B cell (primary cell): Measurements from ENCODE around the gene FTMT. TPM values are rescaled to one million over a fixed set of nuclear protein-coding genes. Genes with fewer than 3 reads are reported as not detected.

ENCODE experiments used
- ATAC-seq: fragments of 200-7000 bp; cut with Tn5 transposase; one replicate; pipeline ENCODE4 v1.10.0; 2021; ENCODE audit warnings: low read depth, mild to moderate bottlenecking, moderate number of reproducible peaks, moderate library complexity
- CTCF ChIA-PET: fragments of 350-600 bp; sonication (Branson Sonifier 250); formaldehyde crosslinking; loops from one replicate; lab custom pipeline; 2021; ENCODE audit warnings: antibody characterized with exemption, inconsistent platforms; lab: Charles Lee
- POLR2A ChIA-PET: fragments of 350-600 bp; sonication (Branson Sonifier 250); formaldehyde crosslinking; loops from one replicate; lab custom pipeline; 2021; ENCODE audit warnings: antibody characterized with exemption; lab: Charles Lee
- DNase-seq: peaks from one replicate; pipeline ENCODE4 v3.0.0; 2013
- H2AFZ ChIP-seq: 2 replicates; pipeline ENCODE4 v1.6.1; 2012; ENCODE audit warnings: mild to moderate bottlenecking, low read depth, low read length; ENCODE audit not compliant: insufficient read depth, poor library complexity, severe bottlenecking
- H3K27ac ChIP-seq, 2 donors: 1 replicate in 1 of 2; 2 replicates in 1 of 2; pipeline ENCODE4 v1.5.1; 2012 to 2013; ENCODE audit warnings: low read length in 2 of 2, mild to moderate bottlenecking in 2 of 2, moderate library complexity in 1 of 2
- H3K27me3 ChIP-seq, 4 experiments: fragments of 200-600 bp in 1 of 4; sonication (generic) in 1 of 4; replicated peaks in 1 of 4; 1 replicate in 2 of 4; 2 replicates in 2 of 4; pipeline versions ENCODE4 v1.6.1 to v1.7.0; 2013 to 2016; ENCODE audit warnings: low read length in 3 of 4, mild to moderate bottlenecking in 2 of 4, mixed read lengths in 1 of 4, moderate library complexity in 1 of 4; ENCODE audit not compliant: insufficient read depth in 4 of 4, control insufficient read depth in 3 of 4; ENCODE audit errors: control extremely low read depth in 1 of 4
- H3K36me3 ChIP-seq, 2 experiments: replicated peaks in 1 of 2; 1 replicate in 1 of 2; 2 replicates in 1 of 2; pipeline versions ENCODE4 v1.6.1 to v1.7.1; 2013; ENCODE audit warnings: low read length in 1 of 2; ENCODE audit not compliant: insufficient read depth in 2 of 2, control insufficient read depth in 1 of 2; ENCODE audit errors: control extremely low read depth in 1 of 2, extremely low read depth in 1 of 2
- H3K4me1 ChIP-seq, 2 donors: fragments of 200-600 bp in 1 of 2; sonication (generic) in 1 of 2; 1 replicate in 1 of 2; 2 replicates in 1 of 2; pipeline versions ENCODE4 v1.5.1 to v1.6.1; 2013 to 2017; ENCODE audit warnings: low read length in 2 of 2; ENCODE audit not compliant: control insufficient read depth in 2 of 2, insufficient read depth in 2 of 2
- H3K4me2 ChIP-seq: replicated peaks from 2 replicates; pipeline ENCODE3; 2012; ENCODE audit warnings: mild to moderate bottlenecking, low read depth, low read length; ENCODE audit not compliant: poor library complexity, severe bottlenecking
- H3K4me3 ChIP-seq, 5 experiments: fragments of 200-600 bp in 1 of 5; sonication (generic) in 1 of 5; 1 replicate in 3 of 5; 2 replicates in 2 of 5; pipeline versions ENCODE4 v1.5.1 to v1.7.0; 2011 to 2016; ENCODE audit warnings: low read length in 4 of 5, mild to moderate bottlenecking in 4 of 5, low read depth in 2 of 5, control low read depth in 1 of 5, moderate library complexity in 1 of 5; ENCODE audit not compliant: insufficient read depth in 1 of 5; ENCODE audit errors: control extremely low read depth in 1 of 5, extremely low read depth in 1 of 5
- H3K79me2 ChIP-seq: fragments of 200-600 bp; sonication (generic); one replicate; pipeline ENCODE4 v1.6.0; 2016; ENCODE audit warnings: low read length; ENCODE audit not compliant: control insufficient read depth, insufficient read depth
- H3K9ac ChIP-seq: fragments of 200-600 bp; sonication (generic); 2 replicates; pipeline ENCODE4 v1.6.1; 2017; ENCODE audit warnings: mild to moderate bottlenecking, low read length, moderate library complexity
- H3K9me3 ChIP-seq, 3 donors: one replicate each; pipeline versions ENCODE4 v1.6.1 to v1.7.1; 2013; ENCODE audit warnings: low read length in 2 of 3; ENCODE audit not compliant: control insufficient read depth in 2 of 3, insufficient read depth in 1 of 3; ENCODE audit errors: control extremely low read depth in 1 of 3
- H4K20me1 ChIP-seq: 2 replicates; pipeline ENCODE4 v1.6.0; 2012; ENCODE audit warnings: mild to moderate bottlenecking, low read length; ENCODE audit not compliant: insufficient read depth, control insufficient read depth, poor library complexity, severe bottlenecking
- H3K27ac Mint-ChIP-seq: one replicate; pipeline ENCODE4 v1.8.0; 2021; ENCODE audit warnings: mixed read lengths
- H3K27me3 Mint-ChIP-seq: one replicate; pipeline ENCODE4 v1.8.0; 2021; ENCODE audit warnings: mixed read lengths
- H3K4me1 Mint-ChIP-seq: one replicate; pipeline ENCODE4 v1.8.0; 2021; ENCODE audit warnings: mixed read lengths
- H3K4me3 Mint-ChIP-seq: one replicate; pipeline ENCODE4 v1.8.0; 2021; ENCODE audit warnings: mixed read lengths
- H3K9me3 Mint-ChIP-seq: one replicate; pipeline ENCODE4 v1.8.0; 2022; ENCODE audit warnings: mixed read lengths; ENCODE audit not compliant: insufficient read depth
- CTCF ChIP-seq: fragments of 200-600 bp; IDR thresholded peaks from one replicate; pipeline ENCODE4 v1.8.0; 2022; ENCODE audit warnings: antibody characterized with exemption, mild to moderate bottlenecking
- EZH2 ChIP-seq: IDR thresholded peaks from 2 replicates; pipeline ENCODE4 v1.6.1; 2012; ENCODE audit warnings: borderline replicate concordance, low read depth, mild to moderate bottlenecking, moderate library complexity, low read length; ENCODE audit not compliant: insufficient read depth, poor library complexity, severe bottlenecking
- WGBS: methylation state at CpG from one replicate; pipeline ENCODE4 v1.1.5; 2013; ENCODE audit warnings: missing lambda C conversion rate; ENCODE audit not compliant: insufficient coverage; 5-methylcytosine and 5-hydroxymethylcytosine counted together
- intact Hi-C: fragments of 100-400 bp; cut with micrococcal nuclease; formaldehyde crosslinking; loops from one replicate; pipeline ENCODE4 v1.10.0; 2022
- polyA plus RNA-seq: library from polyadenylated mRNA; depleted of rRNA; stranded (reverse); fragments of >200 nt; gene quantifications from 2 replicates; pipeline ENCODE4 v1.2.3, GENCODE V29; 2012
- total RNA-seq, 2 donors: library from RNA; stranded (reverse); fragments of 120-200 nt in 1 of 2; gene quantifications; 1 replicate in 1 of 2; 2 replicates in 1 of 2; pipeline versions ENCODE4 v1.2.3 to v1.2.4, GENCODE V29; 2013 to 2022

Gene FTMT
- total and polyA plus RNA-seq, 2 donors (not counting 1 experiment from before 2014, with no cell fraction given), result not detected

- H2AFZ ChIP-seq, result no peak overlapping the region
- no peaks in the 10 kb centered on the region for H3K9me3 ChIP-seq
- ATAC-seq, result no peak
- H3K4me2 ChIP-seq, result no peak overlapping the region
- no peaks in the 10 kb centered on the region for H3K36me3 ChIP-seq
- H3K4me3 Mint-ChIP-seq, result no peak overlapping the region
- H4K20me1 ChIP-seq, result no peaks in the 10 kb centered on the region
- H3K27me3 Mint-ChIP-seq, result no peaks in the 10 kb centered on the region
- intact Hi-C loops, result no loop called here
- H3K4me1 ChIP-seq, result no peaks in the 10 kb centered on the region
- no peak overlapping the region for H3K4me3 ChIP-seq
- H3K27ac ChIP-seq, result no peak overlapping the region
- no peak overlapping the region for H3K27ac Mint-ChIP-seq
- no peak for DNase-seq
- ChIA-PET CTCF (no interaction called here), POLR2A (no interaction called here)
- no peaks in the 10 kb centered on the region for H3K27me3 ChIP-seq
- no peak overlapping the region for H3K9ac ChIP-seq
- no peaks in the 10 kb centered on the region for H3K79me2 ChIP-seq
- TF ChIP-seq CTCF (no peak), EZH2 (no peak)
- WGBS, result 88% methylated on average over 1 of the region's 4 CpGs
- H3K4me1 Mint-ChIP-seq, result no peaks in the 10 kb centered on the region
- H3K9me3 Mint-ChIP-seq, result peaks cover 8% of the 10 kb centered on the region
Observed at GRCh38 chr5:121805911-121806310, 45.8 kb upstream of the FTMT start.

- ChIA-PET CTCF (no interaction called here), POLR2A (no interaction called here)
- H3K4me3 ChIP-seq, result no peak overlapping the region
- Mint-ChIP-seq H3K9me3 (no peaks in the 10 kb centered on the region), H3K4me1 (no peaks in the 10 kb centered on the region), H3K4me3 (no peak overlapping the region), H3K27ac (no peak overlapping the region), H3K27me3 (no peaks in the 10 kb centered on the region)
- H3K4me2 ChIP-seq, result no peak overlapping the region
- H4K20me1 ChIP-seq, result no peaks in the 10 kb centered on the region
- DNase-seq (no peak), ATAC-seq (no peak)
- H3K9ac ChIP-seq, result no peak overlapping the region
- no peaks in the 10 kb centered on the region for H3K4me1 ChIP-seq
- no peak overlapping the region for H3K27ac ChIP-seq
- H3K27me3 ChIP-seq, result no peaks in the 10 kb centered on the region
- no peaks in the 10 kb centered on the region for H3K9me3 ChIP-seq
- no peaks in the 10 kb centered on the region for H3K79me2 ChIP-seq
- H3K36me3 ChIP-seq, result no peaks in the 10 kb centered on the region
- intact Hi-C loops, result no loop called here
- TF ChIP-seq EZH2 (no peak), CTCF (no peak)
- H2AFZ ChIP-seq, result no peak overlapping the region
Observed at GRCh38 chr5:121816164-121816563, 35.5 kb upstream of the FTMT start.
